HG02852 (cell line): ENCODE measurements around the gene GAS5.

Experiments used
- ATAC-seq: cut with Tn5 transposase; IDR thresholded peaks from one replicate; pipeline ENCODE4 v1.9.1; 2021; ENCODE audit warnings: mild to moderate bottlenecking, moderate library complexity; ENCODE audit not compliant: unreplicated experiment

GAS5 gene

DNA sequence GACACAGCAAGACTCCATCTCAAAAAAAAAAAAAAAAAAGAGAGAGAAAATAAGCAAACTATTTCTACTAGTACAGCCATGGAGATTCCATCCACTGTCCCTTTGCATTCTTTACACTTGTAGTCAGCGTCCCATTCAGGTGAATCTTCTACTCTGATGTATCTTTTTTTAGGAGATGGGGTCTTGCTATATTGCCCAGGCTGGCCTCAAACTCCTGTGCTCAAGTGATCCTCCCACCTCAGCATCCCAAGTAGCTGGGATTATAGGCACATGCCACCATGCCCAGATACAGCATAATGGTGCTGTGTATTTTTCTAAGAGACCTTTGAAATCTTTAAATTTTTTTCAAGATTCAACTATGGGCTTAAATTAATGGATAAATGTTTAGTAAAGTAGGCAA, 35.0 kb downstream of the GAS5 start:
- no peak for ATAC-seq

- no peak for ATAC-seq
Observed at GRCh38 chr1:173827611-173828010, 40.2 kb downstream of the GAS5 start.

GRCh38 chr1:173824315-173825081, 43.3 kb downstream of the GAS5 start, which contains the start of the genes CENPL and DARS2:
Gene CENPL, minus strand, starts transcription at chr1:173824883. Its CDS starts 13,584 bp downstream, at chr1:173811299.
Gene DARS2, plus strand, starts transcription at chr1:173824673. Its CDS starts 557 bp downstream, at chr1:173825230.
- peak; percentile 79 for ATAC-seq

DNA sequence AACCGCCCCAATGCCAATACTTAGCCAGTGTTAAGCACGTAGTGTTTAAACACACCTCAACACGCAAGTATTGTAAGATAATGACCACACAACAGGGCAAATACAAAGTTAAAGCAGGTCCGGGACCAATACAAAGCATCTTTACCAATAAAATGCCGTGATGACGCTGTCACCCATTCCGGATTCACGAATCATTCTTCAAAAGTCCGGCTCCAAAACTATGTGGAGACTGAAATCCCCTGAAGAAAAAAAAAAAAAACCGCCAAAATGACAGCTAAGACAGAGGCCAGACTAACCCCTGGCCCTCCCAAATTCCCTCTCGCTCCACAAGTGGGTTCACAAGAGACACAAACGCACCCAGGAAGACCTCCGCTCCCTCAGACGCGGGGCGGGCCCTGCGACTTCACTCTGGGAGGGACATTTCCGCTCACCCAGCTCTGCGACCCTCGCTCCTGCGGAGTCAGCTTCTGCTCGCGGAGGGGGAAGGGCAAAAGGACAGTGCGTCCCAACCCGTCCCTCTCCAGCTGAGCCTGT, 43.9 kb downstream of the GAS5 start:
- ATAC-seq = peak; percentile 34

DNA sequence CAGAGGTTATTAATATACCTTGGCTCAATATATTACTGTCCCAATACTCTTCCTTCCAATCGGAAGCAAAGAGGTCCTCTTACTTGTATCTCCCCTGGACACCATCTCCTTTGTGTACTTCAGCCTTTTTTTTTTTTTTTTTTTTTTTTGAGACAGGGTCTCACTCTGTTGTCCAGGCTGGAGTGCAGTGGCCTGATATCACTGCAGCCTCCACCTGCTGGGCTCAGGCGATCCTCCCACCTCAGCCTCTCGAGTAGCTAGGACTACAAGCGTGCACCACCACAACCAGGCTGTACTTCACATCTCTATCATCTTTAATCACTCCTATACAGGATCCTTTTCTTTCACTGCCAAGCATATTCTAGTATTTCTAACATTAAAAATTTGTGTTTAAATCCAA, 46.1 kb downstream of the GAS5 start:
- ATAC-seq = no peak

GRCh38 chr1:173818459-173818858, 49.3 kb downstream of the GAS5 start:
- no peak for ATAC-seq
